ENCODE results near the gene CYP2W1. TPM values are rescaled to one million over a fixed set of nuclear protein-coding genes. Genes with fewer than 3 reads are reported as not detected.

CYP2W1 gene
- total RNA-seq, 6 experiments from 2014 or later, result 0.15 to 0.25 TPM; not detected in 4

GRCh38 chr7:1019789-1020610 lies 37.0 kb downstream of the CYP2W1 start:
- Mint-ChIP-seq H3K4me1 (ENCODE audit: low read depth) (no peaks in the 10 kb centered on the region), H3K9me3 (peaks cover 19% of the 10 kb centered on the region), H3K27me3 (ENCODE audit: insufficient read depth) (peaks cover 4% of the 10 kb centered on the region), H3K4me3 (no peak overlapping the region), H3K27ac (no peak overlapping the region), H3K36me3 (ENCODE audit: low read depth) (peaks cover 29% of the 10 kb centered on the region)
- DNase-seq, result no peak
- TF ChIP-seq, protein P1, sequence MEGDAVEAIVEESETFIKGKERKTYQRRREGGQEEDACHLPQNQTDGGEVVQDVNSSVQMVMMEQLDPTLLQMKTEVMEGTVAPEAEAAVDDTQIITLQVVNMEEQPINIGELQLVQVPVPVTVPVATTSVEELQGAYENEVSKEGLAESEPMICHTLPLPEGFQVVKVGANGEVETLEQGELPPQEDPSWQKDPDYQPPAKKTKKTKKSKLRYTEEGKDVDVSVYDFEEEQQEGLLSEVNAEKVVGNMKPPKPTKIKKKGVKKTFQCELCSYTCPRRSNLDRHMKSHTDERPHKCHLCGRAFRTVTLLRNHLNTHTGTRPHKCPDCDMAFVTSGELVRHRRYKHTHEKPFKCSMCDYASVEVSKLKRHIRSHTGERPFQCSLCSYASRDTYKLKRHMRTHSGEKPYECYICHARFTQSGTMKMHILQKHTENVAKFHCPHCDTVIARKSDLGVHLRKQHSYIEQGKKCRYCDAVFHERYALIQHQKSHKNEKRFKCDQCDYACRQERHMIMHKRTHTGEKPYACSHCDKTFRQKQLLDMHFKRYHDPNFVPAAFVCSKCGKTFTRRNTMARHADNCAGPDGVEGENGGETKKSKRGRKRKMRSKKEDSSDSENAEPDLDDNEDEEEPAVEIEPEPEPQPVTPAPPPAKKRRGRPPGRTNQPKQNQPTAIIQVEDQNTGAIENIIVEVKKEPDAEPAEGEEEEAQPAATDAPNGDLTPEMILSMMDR (IDR thresholded peaks at IDR 0.05), result no peak; the same call in 1 of the 2 replicates

- H3K36me3 Mint-ChIP-seq (ENCODE audit: low read depth), result peaks cover 29% of the 10 kb centered on the region
- peaks cover 19% of the 10 kb centered on the region for H3K9me3 Mint-ChIP-seq
- no peaks in the 10 kb centered on the region for H3K4me1 Mint-ChIP-seq (ENCODE audit: low read depth)
- no peak overlapping the region for H3K4me3 Mint-ChIP-seq
- TF ChIP-seq, protein P1 (IDR thresholded peaks at IDR 0.05), result peak; percentile 29; the same call in 1 of the 2 replicates
- DNase-seq, result no peak
- H3K27ac Mint-ChIP-seq, result no peak overlapping the region
- H3K27me3 Mint-ChIP-seq (ENCODE audit: insufficient read depth), result peaks cover 3% of the 10 kb centered on the region
Measured at GRCh38 chr7:1020849-1021251, 37.9 kb downstream of the CYP2W1 start.

GRCh38 chr7:1021366-1021765 lies 38.4 kb downstream of the CYP2W1 start:
- TF ChIP-seq, protein P1 (IDR thresholded peaks at IDR 0.05), result no peak
- Mint-ChIP-seq H3K9me3 (peaks cover 19% of the 10 kb centered on the region), H3K27ac (no peak overlapping the region), H3K36me3 (ENCODE audit: low read depth) (peaks cover 33% of the 10 kb centered on the region), H3K4me3 (no peak overlapping the region; the same call in 1 of the 2 replicates), H3K27me3 (ENCODE audit: insufficient read depth) (peaks cover 2% of the 10 kb centered on the region), H3K4me1 (ENCODE audit: low read depth) (0 out of 2 replicates have a peak, but pooled peaks cover 4% of the 10 kb centered on the region)
- no peak for DNase-seq

DNA sequence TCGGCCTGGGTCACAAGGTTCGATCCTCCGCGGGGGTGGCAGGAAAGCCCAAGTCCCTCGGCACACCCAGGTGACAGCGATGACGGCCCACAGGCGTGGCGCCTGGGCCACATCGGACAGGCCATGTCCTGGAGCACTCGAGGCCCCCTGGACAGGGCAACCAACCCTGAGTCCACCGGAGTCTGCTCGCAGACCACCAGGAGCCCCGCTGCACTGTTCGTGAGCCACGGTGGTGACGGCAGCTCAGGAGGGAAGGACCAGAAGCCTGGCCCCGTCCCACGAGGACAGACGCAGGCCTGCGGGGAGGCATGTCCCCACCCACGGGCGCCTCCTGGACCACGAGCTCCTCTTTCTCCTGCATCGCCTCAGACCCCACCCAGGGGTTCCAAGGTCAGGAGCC lies 39.0 kb downstream of the CYP2W1 start:
- H3K36me3 Mint-ChIP-seq (ENCODE audit: low read depth), result peaks cover 39% of the 10 kb centered on the region
- H3K4me1 Mint-ChIP-seq (ENCODE audit: low read depth), result peaks cover 8% of the 10 kb centered on the region
- H3K9me3 Mint-ChIP-seq, result peaks cover 19% of the 10 kb centered on the region
- H3K4me3 Mint-ChIP-seq, result no peak overlapping the region
- no peak for DNase-seq
- peaks cover 2% of the 10 kb centered on the region for H3K27me3 Mint-ChIP-seq (ENCODE audit: insufficient read depth)
- H3K27ac Mint-ChIP-seq, result no peak overlapping the region
- TF ChIP-seq, protein P1 (IDR thresholded peaks at IDR 0.05), result no peak

GRCh38 chr7:1022356-1022755 lies 39.4 kb downstream of the CYP2W1 start:
- TF ChIP-seq, protein P1 (IDR thresholded peaks at IDR 0.05), result no peak
- peaks cover 2% of the 10 kb centered on the region for H3K27me3 Mint-ChIP-seq (ENCODE audit: insufficient read depth)
- H3K4me3 Mint-ChIP-seq, result no peak overlapping the region
- H3K36me3 Mint-ChIP-seq (ENCODE audit: low read depth), result peaks cover 43% of the 10 kb centered on the region
- no peak for DNase-seq
- peaks cover 19% of the 10 kb centered on the region for H3K9me3 Mint-ChIP-seq
- H3K4me1 Mint-ChIP-seq (ENCODE audit: low read depth), result peaks cover 13% of the 10 kb centered on the region
- no peak overlapping the region for H3K27ac Mint-ChIP-seq
